H1 (cell line): ENCODE data around the gene SYF2. TPM values are rescaled to one million over a fixed set of nuclear protein-coding genes. Genes with fewer than 3 reads are reported as not detected.

Source experiments
- BACH1 ChIP-seq: IDR thresholded peaks from 2 replicates; pipeline ENCODE4 v1.6.1; 2012; ENCODE audit warnings: low read length, improper control_type of control experiment
- CTBP2 ChIP-seq: IDR thresholded peaks from 2 replicates; pipeline ENCODE4 v1.7.0; 2011; ENCODE audit warnings: borderline replicate concordance, mild to moderate bottlenecking, moderate library complexity, mixed read lengths, low read length; ENCODE audit not compliant: insufficient read depth, insufficient read length
- GABPA ChIP-seq: IDR thresholded peaks from 2 replicates; pipeline ENCODE4 v1.6.1; 2011; ENCODE audit warnings: mild to moderate bottlenecking, low read length, moderate library complexity, borderline replicate concordance; ENCODE audit not compliant: insufficient read depth
- POU5F1 ChIP-seq: IDR thresholded peaks from 2 replicates; pipeline ENCODE4 v1.6.1; 2011; ENCODE audit warnings: low read depth, mild to moderate bottlenecking, low read length, moderate library complexity
- RAD21 ChIP-seq, 2 experiments: IDR thresholded peaks in 1 of 2; conservative IDR thresholded peaks in 1 of 2; 2 replicates each; pipeline ENCODE4 v1.6.1; 2011; ENCODE audit warnings: low read depth in 2 of 2, low read length in 2 of 2, improper control_type of control experiment in 1 of 2, inconsistent platforms in 1 of 2, mild to moderate bottlenecking in 1 of 2, moderate library complexity in 1 of 2
- polyA plus RNA-seq, 7 experiments: library from polyadenylated mRNA; depleted of rRNA in 3 of 7; stranded (reverse) in 5 of 7; unstranded in 2 of 7; fragments of >200 nt in 5 of 7; fragments of 200-250 nt in 2 of 7; gene quantifications; 1 replicate in 5 of 7; 2 replicates in 1 of 7; 4 replicates in 1 of 7; pipeline versions ENCODE4 v1.2.1 to v1.2.3, GENCODE V29; 2011 to 2013; ENCODE audit warnings: missing spikeins in 2 of 7, mixed read lengths in 2 of 7
- total RNA-seq: library from RNA; stranded (reverse); fragmentation: NEBNext Ultra II Directional; extraction: Animal tissue kit (Norgen Biotek cat#: 25700); gene quantifications from 2 replicates; pipeline ENCODE4 v1.2.1, GENCODE V29; 2021

The SYF2 gene
- total and polyA plus RNA-seq, 2 of the 8 experiments (the other 6 are each of a cell fraction or from before 2014, with no cell fraction given) = 7.5 to 33.0 TPM

GRCh38 chr1:25247829-25248754 is 15.8 kb upstream of the SYF2 start (continued):
- TF ChIP-seq GABPA = 0 out of 2 replicates have a peak, but pooled peaks have one; percentile 12
- TF ChIP-seq CTBP2 = peak; percentile 17
- TF ChIP-seq BACH1 = no peak
- TF ChIP-seq RAD21 (IDR thresholded peaks at IDR 0.05 in 1 of 2, conservative IDR thresholded peaks at IDR 0.05 in 1 of 2; ENCODE audit: low read depth in 2 of 2, low read length in 2 of 2) = peak; percentile 23 to 45; a peak in 3 of 4 replicates
- TF ChIP-seq POU5F1 = no peak
